Coronary artery (tissue), 2 donors: ENCODE measurements around the gene PGAM5.
"Not testable (repeated sequence)": the region's sequence is repeated elsewhere in the genome, so short reads cannot be mapped to it uniquely, and the experiment has no call there.

Source experiments
- DNase-seq: peaks from one replicate; pipeline ENCODE4 v3.0.0-alpha.2; 2017; ENCODE audit warnings: low spot score
- H3K27ac ChIP-seq, 2 donors: fragments of 200-600 bp; sonication (generic); one replicate each; pipeline ENCODE4 v1.5.1; 2016 to 2019
- H3K4me3 ChIP-seq: fragments of 200-600 bp; sonication (generic); 2 replicates; pipeline ENCODE4 v1.5.1; 2016; ENCODE audit warnings: mild to moderate bottlenecking, moderate library complexity
- CTCF ChIP-seq: fragments of 200-600 bp; sonication (generic); IDR thresholded peaks from one replicate; pipeline ENCODE4 v1.5.1; 2019; ENCODE audit warnings: antibody characterized with exemption

The PGAM5 gene

GRCh38 chr12:132689227-132689626, 21.4 kb upstream of the PGAM5 start:
- no peak overlapping the region for H3K4me3 ChIP-seq
- no peak overlapping the region for H3K27ac ChIP-seq
- TF ChIP-seq CTCF: no peak
- no peak for DNase-seq

- no peak for DNase-seq
- Histone ChIP-seq H3K4me3 (no peak overlapping the region), H3K27ac (no peak overlapping the region)
- no peak for TF ChIP-seq CTCF
Measured at GRCh38 chr12:132690112-132690511, 20.5 kb upstream of the PGAM5 start.

GRCh38 chr12:132692030-132692429, 18.6 kb upstream of the PGAM5 start:
- H3K27ac ChIP-seq, H3K4me3 ChIP-seq, DNase-seq: not testable (repeated sequence)

- not testable (repeated sequence) for DNase-seq, H3K4me3 ChIP-seq, H3K27ac ChIP-seq
Measured at GRCh38 chr12:132694888-132695287, 15.8 kb upstream of the PGAM5 start.

DNA sequence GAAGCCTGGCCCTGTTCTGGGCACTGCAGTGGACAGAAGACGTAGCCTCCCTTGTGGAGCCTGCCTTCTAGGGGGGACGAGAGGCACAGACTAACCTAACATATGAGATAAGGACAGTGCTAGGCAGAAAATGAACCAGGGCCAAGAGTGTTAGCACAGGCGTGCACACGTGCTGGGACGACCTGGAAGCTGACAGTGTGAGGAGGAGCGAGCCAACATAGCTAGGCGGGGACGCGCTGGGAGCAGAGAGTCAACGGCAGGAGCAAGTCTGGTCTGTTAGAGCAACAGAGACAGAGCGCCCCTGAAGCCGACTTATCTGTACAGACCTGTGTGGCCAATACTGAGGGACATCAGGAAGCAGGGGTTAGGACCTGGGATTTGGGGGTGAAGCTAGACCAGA, 15.2 kb upstream of the PGAM5 start:
- H3K27ac ChIP-seq: no peak overlapping the region
- no peak for DNase-seq
- H3K4me3 ChIP-seq: no peak overlapping the region
- TF ChIP-seq CTCF: no peak

DNA sequence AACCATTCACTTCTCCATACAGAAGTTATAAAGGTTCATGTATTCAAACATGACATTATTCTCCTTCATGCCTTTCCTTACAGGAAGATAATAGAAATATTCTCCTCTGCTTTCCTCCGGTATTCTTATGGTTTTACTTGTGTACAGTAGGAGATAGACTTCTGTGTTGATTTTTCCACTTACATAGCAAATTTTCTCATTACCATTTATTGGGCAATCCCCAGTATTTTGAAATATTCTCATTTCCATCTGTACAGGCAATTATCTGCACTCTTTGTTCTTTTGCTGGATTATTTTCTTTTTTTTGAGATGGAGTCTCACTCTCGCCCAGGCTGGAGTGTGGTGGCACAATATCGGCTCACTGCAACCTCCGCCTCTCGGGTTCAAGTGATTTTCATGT, 12.3 kb upstream of the PGAM5 start:
- DNase-seq: no peak
- H3K27ac ChIP-seq: no peak overlapping the region
- no peak for TF ChIP-seq CTCF
- no peak overlapping the region for H3K4me3 ChIP-seq

GRCh38 chr12:132700212-132700822, 10.3 kb upstream of the PGAM5 start:
- Histone ChIP-seq H3K4me3 (no peak overlapping the region), H3K27ac (no peak overlapping the region)
- TF ChIP-seq CTCF: no peak
- DNase-seq: no peak

GRCh38 chr12:132702640-132703039, 8.0 kb upstream of the PGAM5 start:
- H3K27ac ChIP-seq: no peak overlapping the region
- no peak for DNase-seq
- no peak for TF ChIP-seq CTCF
- H3K4me3 ChIP-seq: no peak overlapping the region
